Neuron (in vitro differentiated cells): Measurements from ENCODE around the gene MANSC1.

ENCODE experiments used
- H2AFZ ChIP-seq: one replicate; pipeline ENCODE4 v1.6.1; 2013; ENCODE audit warnings: low read depth, mild to moderate bottlenecking, inconsistent platforms, low read length, moderate library complexity
- H3K27me3 ChIP-seq: one replicate; pipeline ENCODE4 v1.6.1; 2013; ENCODE audit warnings: low read length; ENCODE audit not compliant: insufficient read depth
- H3K36me3 ChIP-seq: one replicate; pipeline ENCODE4 v1.6.1; 2013; ENCODE audit warnings: low read length; ENCODE audit not compliant: insufficient read depth
- H3K4me1 ChIP-seq: one replicate; pipeline ENCODE4 v1.6.1; 2013; ENCODE audit warnings: low read length; ENCODE audit not compliant: insufficient read depth
- H3K4me3 ChIP-seq: 2 replicates; pipeline ENCODE4 v1.5.1; 2013; ENCODE audit warnings: mild to moderate bottlenecking, low read length, moderate library complexity
- H3K9me3 ChIP-seq: one replicate; pipeline ENCODE4 v1.6.1; 2013; ENCODE audit warnings: low read length

The MANSC1 gene

GRCh38 chr12:12349711-12350665 is at the start of gene MANSC1:
MANSC1 (minus strand) TSS chr12:12350242; CDS start chr12:12343314, 6,928 bp downstream.
- peaks cover 8% of the 10 kb centered on the region for H3K4me1 ChIP-seq
- H3K4me3 ChIP-seq: peak within 1 kb of the TSS; percentile 83
- no peaks in the 10 kb centered on the region for H3K9me3 ChIP-seq
- H3K27me3 ChIP-seq: no peaks in the 10 kb centered on the region
- H3K36me3 ChIP-seq: no peaks in the 10 kb centered on the region
- H2AFZ ChIP-seq: peak within 1 kb of the TSS; percentile 98

GRCh38 chr12:12399161-12399560 is 49.1 kb upstream of the MANSC1 start:
- Histone ChIP-seq H3K36me3 (no peaks in the 10 kb centered on the region), H2AFZ (no peak overlapping the region)

GRCh38 chr12:12398026-12398859 is 48.2 kb upstream of the MANSC1 start:
- Histone ChIP-seq H3K4me3 (no peak overlapping the region), H3K27me3 (no peaks in the 10 kb centered on the region), H3K36me3 (no peaks in the 10 kb centered on the region), H3K9me3 (no peaks in the 10 kb centered on the region), H2AFZ (no peak overlapping the region), H3K4me1 (no peaks in the 10 kb centered on the region)

More at GRCh38 chr12:12399161-12399560, 49.1 kb upstream of the MANSC1 start:
- Histone ChIP-seq H3K9me3 (no peaks in the 10 kb centered on the region), H3K27me3 (no peaks in the 10 kb centered on the region), H3K4me1 (no peaks in the 10 kb centered on the region), H3K4me3 (no peak overlapping the region)

- H3K4me1 ChIP-seq: no peaks in the 10 kb centered on the region
- H3K9me3 ChIP-seq: no peaks in the 10 kb centered on the region
- H2AFZ ChIP-seq: no peak overlapping the region
- no peaks in the 10 kb centered on the region for H3K27me3 ChIP-seq
- no peak overlapping the region for H3K4me3 ChIP-seq
- no peaks in the 10 kb centered on the region for H3K36me3 ChIP-seq
Observed at GRCh38 chr12:12397184-12397583, 47.1 kb upstream of the MANSC1 start.

GRCh38 chr12:12396694-12397093 is 46.7 kb upstream of the MANSC1 start:
- H3K4me3 ChIP-seq: no peak overlapping the region
- no peaks in the 10 kb centered on the region for H3K4me1 ChIP-seq
- no peaks in the 10 kb centered on the region for H3K9me3 ChIP-seq
- no peak overlapping the region for H2AFZ ChIP-seq
- no peaks in the 10 kb centered on the region for H3K36me3 ChIP-seq
- no peaks in the 10 kb centered on the region for H3K27me3 ChIP-seq

- Histone ChIP-seq H3K4me1 (no peaks in the 10 kb centered on the region), H3K36me3 (no peaks in the 10 kb centered on the region), H2AFZ (no peak overlapping the region), H3K27me3 (no peaks in the 10 kb centered on the region), H3K4me3 (no peak overlapping the region), H3K9me3 (no peaks in the 10 kb centered on the region)
Observed at GRCh38 chr12:12393171-12393570, 43.1 kb upstream of the MANSC1 start.

- Histone ChIP-seq H3K4me1 (peaks cover 2% of the 10 kb centered on the region), H3K27me3 (no peaks in the 10 kb centered on the region), H3K36me3 (no peaks in the 10 kb centered on the region), H2AFZ (no peak overlapping the region), H3K4me3 (no peak overlapping the region), H3K9me3 (no peaks in the 10 kb centered on the region)
Observed at GRCh38 chr12:12392413-12392812, 42.4 kb upstream of the MANSC1 start.

GRCh38 chr12:12387501-12387900 is 37.5 kb upstream of the MANSC1 start:
- no peak overlapping the region for H2AFZ ChIP-seq
- no peak overlapping the region for H3K4me3 ChIP-seq
- H3K27me3 ChIP-seq: no peaks in the 10 kb centered on the region
- H3K36me3 ChIP-seq: no peaks in the 10 kb centered on the region
- no peaks in the 10 kb centered on the region for H3K9me3 ChIP-seq
- H3K4me1 ChIP-seq: peaks cover 21% of the 10 kb centered on the region

GRCh38 chr12:12384571-12385340 is 34.7 kb upstream of the MANSC1 start:
- Histone ChIP-seq H3K4me3 (peak overlapping the region; percentile 5), H3K36me3 (no peaks in the 10 kb centered on the region), H2AFZ (no peak overlapping the region), H3K4me1 (peaks cover 21% of the 10 kb centered on the region), H3K9me3 (peaks cover 3% of the 10 kb centered on the region), H3K27me3 (no peaks in the 10 kb centered on the region)

- H3K9me3 ChIP-seq: peaks cover 3% of the 10 kb centered on the region
- no peaks in the 10 kb centered on the region for H3K36me3 ChIP-seq
- peaks cover 20% of the 10 kb centered on the region for H3K4me1 ChIP-seq
- H3K27me3 ChIP-seq: no peaks in the 10 kb centered on the region
- no peak overlapping the region for H3K4me3 ChIP-seq
- H2AFZ ChIP-seq: no peak overlapping the region
Observed at GRCh38 chr12:12381982-12382381, 31.9 kb upstream of the MANSC1 start.

GRCh38 chr12:12380949-12381593 is 31.0 kb upstream of the MANSC1 start:
- H3K9me3 ChIP-seq: peaks cover 3% of the 10 kb centered on the region
- H3K4me1 ChIP-seq: peaks cover 22% of the 10 kb centered on the region
- H3K27me3 ChIP-seq: no peaks in the 10 kb centered on the region
- no peak overlapping the region for H2AFZ ChIP-seq
- H3K36me3 ChIP-seq: no peaks in the 10 kb centered on the region
- no peak overlapping the region for H3K4me3 ChIP-seq
